Endometrial microvascular endothelial cells (primary cell): Measurements from ENCODE around the gene TRPT1. TPM values are rescaled to one million over a fixed set of nuclear protein-coding genes. Genes with fewer than 3 reads are reported as not detected.

ENCODE experiments used
- in situ Hi-C: cut with HindIII; loops from 2 replicates; pipeline ENCODE4 v1.10.0; 2017; ENCODE audit warnings: low sequenced_read_pairs, low pct_unique_long_range_greater_than_20kb; ENCODE audit errors: inconsistent ontology term
- total RNA-seq: library from RNA; depleted of rRNA; stranded (reverse); fragments of >200 nt; gene quantifications from one replicate; pipeline ENCODE4 v1.2.3, GENCODE V29; 2015; ENCODE audit errors: inconsistent ontology term

TRPT1 gene
- total RNA-seq, 1 donor from 2014 or later = 120 TPM

DNA sequence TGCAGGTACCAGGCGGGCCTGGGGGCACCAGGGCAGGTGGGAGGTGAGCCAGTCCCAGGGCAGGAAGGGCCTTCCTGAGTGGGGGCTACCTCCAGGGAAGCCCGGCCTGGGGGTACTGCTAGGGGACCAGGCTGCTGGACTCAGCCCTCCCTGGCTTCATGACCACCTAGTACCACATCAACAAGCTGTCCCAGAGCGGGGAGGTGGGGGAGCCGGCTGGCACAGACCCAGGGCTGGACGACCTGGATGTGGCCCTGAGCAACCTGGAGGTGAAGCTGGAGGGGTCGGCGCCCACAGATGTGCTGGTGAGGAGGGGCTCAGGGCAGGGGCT, 6.7 kb downstream of the TRPT1 start:
- in situ Hi-C loops = no loop called here

DNA sequence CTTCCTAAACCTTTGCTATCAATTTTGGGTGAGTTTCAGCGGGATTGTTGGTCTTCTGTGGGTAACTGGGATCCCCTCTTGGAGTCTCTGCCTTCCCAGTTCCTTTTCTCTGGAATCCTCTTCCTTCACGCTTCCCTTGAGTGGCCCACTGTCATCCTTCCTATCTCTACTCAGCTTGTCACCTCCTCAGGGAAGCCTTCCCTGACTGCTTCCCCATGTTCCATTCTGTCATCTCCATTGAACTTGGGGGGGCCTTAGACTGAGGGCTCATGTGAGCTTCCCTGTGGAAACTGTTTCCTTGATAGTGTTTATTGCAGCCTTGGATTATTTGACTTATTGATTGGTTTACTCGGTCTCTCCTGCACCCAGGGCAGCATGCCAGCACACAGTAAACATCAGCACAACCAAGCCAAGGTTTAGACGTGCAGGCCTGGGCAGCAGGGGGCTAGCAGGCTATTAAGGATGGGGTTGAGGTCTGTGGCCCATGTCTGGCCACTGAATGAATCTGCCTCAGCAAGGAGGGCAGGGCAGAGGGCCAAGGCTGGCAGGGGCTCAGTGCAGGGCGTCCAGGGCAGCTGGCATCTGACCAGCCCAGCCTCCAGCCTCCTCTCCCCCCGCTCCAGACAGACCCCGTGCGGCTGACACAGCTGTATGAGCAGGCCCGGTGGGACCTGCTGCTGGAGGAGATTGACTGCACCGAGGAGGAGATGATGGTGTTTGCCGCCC, 7.2 kb downstream of the TRPT1 start:
- in situ Hi-C loops = no loop called here

DNA sequence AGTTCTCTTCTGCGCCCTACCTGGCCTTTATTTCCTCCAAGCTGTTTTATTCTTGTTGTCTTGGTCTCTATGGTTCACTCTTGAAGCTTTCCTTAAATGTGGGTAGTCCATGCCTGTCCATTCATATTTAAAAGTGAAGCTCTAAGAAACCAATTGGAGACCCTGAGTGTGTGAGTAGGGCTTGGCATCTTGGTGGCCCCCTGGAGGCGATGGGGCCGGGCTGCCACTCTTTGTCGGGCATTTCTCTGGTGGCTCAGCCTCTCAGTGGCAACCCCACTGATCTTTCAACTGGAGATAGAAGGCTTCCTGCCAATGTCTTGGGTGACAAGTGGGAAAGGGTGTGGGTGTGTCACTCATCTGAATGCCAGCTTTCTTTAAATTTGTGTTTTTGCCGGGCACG, 9.1 kb downstream of the TRPT1 start:
- in situ Hi-C loops = no loop called here

DNA sequence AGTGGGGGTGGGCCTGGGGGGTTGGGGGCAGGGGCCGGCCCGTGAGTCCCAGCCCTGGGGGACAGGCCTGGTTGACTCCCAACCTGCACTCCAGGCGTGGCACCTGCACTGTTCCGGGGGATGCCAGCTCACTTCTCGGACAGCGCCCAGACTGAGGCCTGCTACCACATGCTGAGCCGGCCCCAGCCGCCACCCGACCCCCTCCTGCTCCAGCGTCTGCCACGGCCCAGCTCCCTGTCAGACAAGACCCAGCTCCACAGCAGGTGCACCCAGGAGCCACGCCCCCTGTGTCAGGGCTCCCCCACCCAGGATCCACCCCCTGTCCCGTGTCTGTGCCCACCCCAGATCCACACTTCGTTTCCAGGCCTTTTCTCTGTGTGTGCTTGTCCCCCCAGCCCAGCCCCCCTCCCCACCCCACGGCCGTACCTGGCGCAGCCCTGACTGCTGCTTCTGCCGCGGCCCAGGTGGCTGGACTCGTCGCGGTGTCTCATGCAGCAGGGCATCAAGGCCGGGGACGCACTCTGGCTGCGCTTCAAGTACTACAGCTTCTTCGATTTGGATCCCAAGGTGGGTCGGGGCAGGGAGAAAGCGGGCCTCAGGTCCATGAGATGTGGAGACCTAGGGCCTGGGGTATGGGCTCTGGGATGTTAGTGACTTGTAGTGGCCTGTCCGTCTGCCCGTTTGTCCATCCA, 14.7 kb downstream of the TRPT1 start:
- in situ Hi-C loops = no loop called here

DNA sequence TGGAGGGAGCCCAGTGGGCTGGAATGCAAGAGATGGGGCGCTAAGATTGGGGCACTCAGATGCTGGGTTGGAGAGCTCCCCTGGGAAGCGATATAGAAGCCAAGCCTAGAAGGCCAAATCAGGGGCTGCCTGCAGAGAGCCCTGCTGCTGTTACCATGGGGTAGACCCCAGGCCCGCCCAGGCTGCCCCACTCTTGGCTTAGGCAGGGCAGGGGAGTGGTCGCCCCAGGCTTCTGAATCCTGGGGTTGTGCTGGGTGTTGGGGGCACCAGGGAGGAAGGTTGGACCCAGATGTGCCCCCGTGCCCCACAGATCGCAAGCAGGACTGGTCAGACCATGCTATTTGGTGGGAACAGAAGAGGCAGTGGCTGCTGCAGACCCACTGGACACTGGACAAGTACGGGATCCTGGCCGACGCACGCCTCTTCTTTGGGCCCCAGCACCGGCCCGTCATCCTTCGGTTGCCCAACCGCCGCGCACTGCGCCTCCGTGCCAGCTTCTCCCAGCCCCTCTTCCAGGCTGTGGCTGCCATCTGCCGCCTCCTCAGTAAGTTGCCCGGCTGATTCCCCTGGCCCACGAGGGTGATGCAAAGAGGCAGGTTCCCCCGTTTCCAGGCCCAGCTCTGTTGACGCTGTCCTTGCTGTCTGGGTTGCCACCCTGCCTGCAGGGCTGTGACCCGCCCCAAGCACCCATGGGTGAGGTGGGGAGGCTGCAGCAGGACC, 15.5 kb downstream of the TRPT1 start:
- in situ Hi-C loops = no loop called here

DNA sequence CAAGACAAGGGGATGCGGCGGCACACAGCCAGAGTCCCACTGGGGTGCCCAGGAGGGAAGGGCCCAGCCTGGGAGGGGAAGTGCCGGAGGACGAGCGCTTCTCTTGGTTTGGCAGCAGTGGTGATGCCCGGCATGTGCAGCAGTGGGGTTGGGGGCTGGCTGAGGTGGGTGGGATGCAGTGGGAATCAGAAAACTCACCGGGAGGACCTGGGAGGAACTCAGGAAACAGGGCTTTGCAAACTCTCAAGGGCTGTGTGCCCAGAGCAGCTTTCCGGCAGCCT, 16.5 kb downstream of the TRPT1 start:
- in situ Hi-C loops = loop anchor here (10.0 kb wide), 1 partner anchor 205 kb away; no protein-coding TSS in a partner anchor

DNA sequence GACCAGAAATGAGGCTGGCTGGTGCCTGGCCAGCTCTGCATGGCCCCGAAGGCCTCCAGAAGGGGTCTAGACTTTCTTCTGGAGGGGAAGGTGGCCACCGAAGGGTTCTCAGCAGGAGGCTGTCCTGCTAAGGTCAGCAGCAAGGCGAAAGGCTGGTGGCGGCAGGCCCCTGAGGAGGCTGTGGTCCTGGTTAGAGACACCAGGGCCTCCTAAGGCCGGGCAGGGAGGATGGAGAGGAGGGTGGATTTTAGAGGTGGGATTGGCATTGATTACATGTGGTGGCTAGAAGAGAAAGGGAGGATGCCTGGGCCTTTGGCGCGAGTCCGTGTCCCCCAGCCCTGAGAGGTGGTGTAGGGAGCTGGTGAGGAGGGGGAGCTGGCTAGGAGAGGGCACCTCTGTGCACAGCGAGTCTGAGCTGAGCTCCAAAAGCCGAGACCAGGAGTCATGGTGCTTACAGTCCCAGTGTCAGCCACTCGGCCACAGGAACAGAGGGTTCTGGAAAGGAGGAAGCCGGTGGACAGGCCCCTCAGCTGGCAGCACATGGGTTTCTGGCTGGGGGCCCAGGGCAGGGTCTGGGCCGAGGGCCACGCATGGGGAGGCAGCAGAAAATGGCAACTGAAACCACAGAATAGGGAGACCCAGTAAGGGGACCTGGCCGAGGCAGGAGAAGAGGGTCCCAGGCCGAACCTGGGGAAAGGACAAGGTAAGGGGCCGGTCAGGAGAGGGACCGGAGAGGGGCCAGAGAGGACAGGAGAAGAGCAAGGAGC, 17.0 kb downstream of the TRPT1 start:
- in situ Hi-C loops = loop anchor here (10.0 kb wide), 1 partner anchor 204 kb away; no protein-coding TSS in a partner anchor

DNA sequence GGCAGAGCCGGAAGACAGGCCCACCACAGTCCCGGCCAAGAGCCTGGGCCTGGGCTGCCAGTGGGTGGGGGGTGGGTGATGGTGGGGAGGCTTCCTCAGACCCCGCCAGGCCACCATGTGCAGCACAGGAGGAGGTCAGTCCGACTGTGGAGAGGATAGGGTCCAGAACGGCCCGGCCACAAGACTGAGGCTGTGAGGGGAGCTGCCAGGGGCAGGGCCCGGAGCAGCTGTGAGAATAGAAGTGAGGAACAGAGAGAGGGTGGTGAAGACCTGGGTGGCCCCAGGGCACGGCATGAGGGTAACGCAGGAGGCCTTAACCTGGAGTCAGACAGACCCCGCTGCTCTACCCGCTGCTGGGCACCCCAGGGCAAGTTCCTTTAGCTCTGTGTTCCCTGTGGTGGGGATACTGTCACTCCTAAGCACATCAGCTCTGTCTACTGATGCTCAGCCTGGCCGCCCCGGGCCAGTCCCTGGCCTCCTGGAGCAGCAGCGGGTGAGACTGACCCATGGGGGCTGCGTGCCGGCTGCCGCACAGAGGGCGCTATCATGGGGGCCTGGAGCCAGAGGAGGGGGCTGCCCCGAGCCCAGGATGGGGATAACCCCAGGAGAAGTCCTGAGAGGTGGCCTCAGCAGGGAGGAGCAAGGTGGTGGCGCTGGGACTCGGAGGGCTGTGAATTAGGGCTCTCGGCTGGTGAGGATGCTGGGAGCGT, 17.7 kb downstream of the TRPT1 start:
- in situ Hi-C loops = loop anchor here (10.0 kb wide), 1 partner anchor 203 kb away; no protein-coding TSS in a partner anchor

DNA sequence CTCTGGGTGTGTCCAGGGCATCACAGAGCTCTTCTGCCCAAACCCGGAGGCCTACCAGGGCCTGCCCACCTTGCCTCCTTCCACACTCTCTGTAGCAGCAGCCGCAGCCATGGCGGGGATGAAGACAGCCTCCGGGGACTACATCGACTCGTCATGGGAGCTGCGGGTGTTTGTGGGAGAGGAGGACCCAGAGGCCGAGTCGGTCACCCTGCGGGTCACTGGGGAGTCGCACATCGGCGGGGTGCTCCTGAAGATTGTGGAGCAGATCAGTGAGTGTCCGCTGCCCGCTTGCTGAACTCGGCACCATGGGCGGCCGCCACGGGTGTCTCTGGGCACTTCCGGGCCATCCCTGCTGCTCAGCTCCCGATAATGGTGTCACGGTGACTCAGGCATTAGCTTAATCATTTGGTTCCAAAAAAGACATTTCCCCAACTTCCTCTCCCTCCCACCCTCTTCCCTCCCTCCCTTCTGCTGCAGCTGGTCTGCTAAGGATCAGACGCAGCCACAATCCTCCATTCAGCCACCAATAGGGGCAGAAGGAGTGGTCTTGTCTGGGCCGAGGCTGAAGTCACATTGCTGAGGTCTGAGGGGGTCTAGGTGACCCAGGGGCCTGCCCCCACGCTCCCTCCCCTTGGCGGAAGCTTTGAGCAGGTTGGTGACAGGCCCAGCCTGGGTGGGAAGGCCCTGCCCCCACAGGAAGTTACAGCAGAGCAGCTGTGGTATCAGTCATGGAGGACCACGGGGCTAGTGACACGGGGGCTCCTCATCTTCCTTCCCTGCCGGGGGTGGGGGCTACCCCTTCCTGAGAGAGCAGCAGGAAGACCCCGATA, 18.5 kb downstream of the TRPT1 start:
- in situ Hi-C loops = loop anchor here (10.0 kb wide), 1 partner anchor 203 kb away; no protein-coding TSS in a partner anchor

DNA sequence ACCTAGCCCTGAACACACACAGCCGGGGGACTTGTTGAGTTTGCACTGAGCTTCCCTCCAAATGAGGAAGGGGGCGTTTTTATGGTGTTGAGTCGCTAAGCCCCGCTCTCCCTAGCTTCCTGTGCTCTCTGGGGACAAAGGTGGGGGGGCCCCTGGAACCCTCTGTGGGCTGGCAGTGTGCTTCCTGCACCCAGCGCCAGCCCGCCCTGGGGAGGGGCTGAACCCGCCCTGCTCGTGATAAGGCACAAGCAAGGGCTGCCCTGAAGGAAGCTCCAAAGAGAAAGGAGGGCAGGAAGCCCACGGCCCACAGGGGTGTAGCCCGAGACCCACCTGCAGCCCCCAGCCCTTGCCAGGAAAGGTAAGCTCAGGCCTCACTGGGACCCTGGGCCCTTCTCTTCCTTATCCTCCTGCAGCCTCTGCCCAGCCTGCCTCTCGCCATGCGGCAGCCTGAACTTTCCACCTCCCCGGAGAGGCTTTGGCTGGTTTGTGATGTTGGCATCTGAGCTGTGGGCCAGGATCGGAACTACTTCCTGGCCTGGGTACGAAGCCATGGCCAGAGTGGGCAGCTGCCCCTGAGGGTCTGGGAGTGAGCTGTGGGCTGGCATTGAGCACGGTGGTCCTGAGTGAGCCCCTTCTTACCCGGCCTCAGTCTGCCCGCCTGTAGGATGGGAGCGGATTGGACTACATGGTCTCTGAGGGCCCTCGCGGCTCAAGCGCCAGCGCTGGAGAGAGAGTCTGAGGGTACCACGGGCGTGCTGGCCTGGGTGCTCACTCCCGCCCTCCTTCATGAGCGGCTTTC, 19.3 kb downstream of the TRPT1 start, which contains the start of gene FERMT3:
FERMT3 (plus strand) TSS at position 265 of the 799 bp plus-strand sequence. CDS start 644 bp downstream, outside the sequence.
- in situ Hi-C loops = loop anchor here (10.0 kb wide), 1 partner anchor 202 kb away; no protein-coding TSS in a partner anchor

DNA sequence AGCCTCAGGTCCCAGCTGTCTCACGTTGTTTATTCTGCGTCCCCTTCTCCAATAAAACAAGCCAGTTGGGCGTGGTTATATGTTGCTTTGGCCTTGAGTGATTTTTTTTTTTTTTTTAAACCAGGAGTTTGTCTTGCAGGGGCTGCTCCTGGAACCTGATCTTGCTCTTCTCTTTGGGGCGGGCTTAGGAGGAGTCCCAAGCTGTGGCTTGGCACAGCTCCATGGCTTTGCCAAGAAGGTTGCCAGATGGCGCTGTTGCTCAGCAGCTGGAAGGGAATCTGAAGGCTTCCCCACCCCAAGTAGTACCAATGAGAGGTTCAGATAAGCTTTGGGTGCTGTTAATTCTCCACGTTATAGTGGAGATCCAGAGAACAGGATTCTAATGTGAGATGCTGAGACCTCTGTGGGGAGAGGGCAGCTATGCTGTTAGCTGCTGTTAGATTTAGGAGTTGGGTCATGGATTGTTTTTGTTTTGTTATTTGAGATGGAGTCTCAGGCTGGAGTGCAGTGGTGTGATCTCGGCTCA, 21.5 kb downstream of the TRPT1 start:
- in situ Hi-C loops = loop anchor here (10.0 kb wide), 1 partner anchor 200 kb away; no protein-coding TSS in a partner anchor

DNA sequence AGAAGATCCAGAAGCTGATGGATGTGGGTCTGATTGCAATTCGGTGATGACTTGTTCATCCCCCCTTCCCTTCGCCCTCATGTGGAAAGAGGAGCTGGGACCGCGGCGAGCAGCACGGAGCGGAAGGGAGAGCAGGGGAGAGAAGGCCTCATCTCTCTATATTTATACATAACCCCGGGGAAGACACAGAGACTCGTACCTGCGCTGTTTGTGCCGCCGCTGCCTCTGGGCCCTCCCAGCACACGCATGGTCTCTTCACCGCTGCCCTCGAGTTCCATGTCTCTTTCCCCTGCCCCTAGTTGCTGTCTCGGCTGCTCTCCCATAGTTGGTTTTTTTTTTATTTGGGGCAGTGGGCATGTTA, 21.9 kb downstream of the TRPT1 start:
- in situ Hi-C loops = loop anchor here (10.0 kb wide), 1 partner anchor 199 kb away; no protein-coding TSS in a partner anchor

DNA sequence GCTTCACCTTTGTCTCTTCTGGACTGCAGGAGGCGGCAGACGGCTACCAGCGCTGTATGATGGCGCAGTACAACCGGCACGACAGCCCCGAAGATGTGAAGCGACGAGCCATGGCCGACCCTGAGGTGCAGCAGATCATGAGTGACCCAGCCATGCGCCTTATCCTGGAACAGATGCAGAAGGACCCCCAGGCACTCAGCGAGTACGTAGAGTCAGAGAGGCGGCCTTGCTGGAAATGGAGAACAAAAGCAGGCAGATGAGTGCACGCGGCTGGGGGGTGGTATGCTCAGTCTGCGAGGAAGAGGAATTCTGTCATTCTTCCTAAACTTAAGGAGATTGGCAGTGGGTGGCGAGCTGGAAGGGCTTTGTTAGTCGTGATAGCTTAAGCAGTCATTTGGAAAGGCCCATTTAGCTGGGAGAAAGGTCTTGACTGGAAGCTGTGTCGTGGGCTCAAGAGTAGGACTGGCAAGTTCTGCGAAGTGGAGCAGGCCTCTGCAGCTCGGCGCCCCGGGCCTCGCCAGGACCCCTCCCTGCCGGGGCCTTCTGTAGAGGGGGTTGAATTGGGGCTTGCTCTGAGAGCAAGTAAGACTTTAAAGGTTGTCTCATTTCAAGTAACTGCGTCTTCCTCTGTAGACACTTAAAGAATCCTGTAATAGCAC, 22.4 kb downstream of the TRPT1 start:
- in situ Hi-C loops = loop anchor here (10.0 kb wide), 1 partner anchor 199 kb away; no protein-coding TSS in a partner anchor

DNA sequence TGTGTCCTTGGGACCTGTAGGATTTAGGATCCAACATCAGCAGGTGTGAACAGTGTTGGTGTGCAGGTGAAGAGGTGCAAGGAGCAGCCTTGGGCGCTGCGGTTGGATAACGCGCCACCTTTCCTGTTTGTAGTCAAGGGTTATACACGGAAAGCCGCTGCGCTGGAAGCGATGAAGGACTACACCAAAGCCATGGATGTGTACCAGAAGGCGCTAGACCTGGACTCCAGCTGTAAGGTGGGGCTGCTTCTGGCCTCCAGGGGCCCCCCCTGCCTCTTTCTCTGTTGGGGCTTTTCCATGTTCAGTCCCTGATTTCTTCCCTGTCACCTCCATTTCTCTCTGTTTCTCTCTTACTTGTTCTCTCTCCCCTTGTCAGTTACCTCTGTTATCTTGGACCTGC, 23.0 kb downstream of the TRPT1 start:
- in situ Hi-C loops = loop anchor here (10.0 kb wide), 1 partner anchor 198 kb away; no protein-coding TSS in a partner anchor

DNA sequence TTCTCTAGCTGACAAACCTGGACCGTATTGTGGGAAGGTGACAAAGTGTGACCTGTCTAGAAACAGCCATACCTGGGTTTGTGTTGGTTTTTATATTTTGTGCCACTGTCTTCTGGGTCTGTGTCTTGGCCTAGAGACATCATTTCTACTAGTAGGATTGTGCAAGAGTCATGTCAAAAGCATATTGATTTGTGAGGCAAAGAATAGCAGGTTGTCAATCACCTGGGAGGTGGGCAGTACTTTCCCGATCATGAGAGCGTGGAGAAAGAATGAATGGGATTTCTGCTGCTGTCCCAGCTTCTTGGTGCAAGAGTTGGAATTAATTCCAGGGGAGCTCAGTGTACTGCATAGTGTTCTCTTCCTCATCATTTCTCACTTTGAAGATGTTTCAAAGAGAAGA, 24.4 kb downstream of the TRPT1 start:
- in situ Hi-C loops = loop anchor here (10.0 kb wide), 1 partner anchor 197 kb away; no protein-coding TSS in a partner anchor

DNA sequence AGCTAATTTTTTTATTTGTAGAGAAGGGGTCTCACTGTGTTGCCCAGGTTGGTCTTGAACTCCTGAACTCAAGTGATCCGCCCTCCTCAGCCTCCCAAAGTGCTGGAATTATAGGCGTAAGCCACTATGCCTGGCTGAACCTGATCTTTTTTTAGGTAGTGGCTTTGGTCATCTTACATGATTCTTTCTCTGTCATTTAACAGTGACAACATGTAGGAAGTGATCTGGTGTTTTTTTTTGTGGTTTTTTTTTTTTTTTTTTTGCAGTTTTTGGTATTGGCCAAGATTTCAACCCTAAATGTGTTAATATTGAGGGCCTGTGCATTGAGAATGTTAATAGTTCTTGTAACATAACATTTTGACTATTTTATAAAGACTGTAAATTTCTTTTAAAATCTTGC, 27.5 kb downstream of the TRPT1 start:
- in situ Hi-C loops = no loop called here
